Measurements from ENCODE around the gene PCNX3. TPM values are rescaled to one million over a fixed set of nuclear protein-coding genes. Genes with fewer than 3 reads are reported as not detected.

The PCNX3 gene
- polyA plus RNA-seq, 3 donors, result 0.58 to 36.4 (median 1.7) TPM

DNA sequence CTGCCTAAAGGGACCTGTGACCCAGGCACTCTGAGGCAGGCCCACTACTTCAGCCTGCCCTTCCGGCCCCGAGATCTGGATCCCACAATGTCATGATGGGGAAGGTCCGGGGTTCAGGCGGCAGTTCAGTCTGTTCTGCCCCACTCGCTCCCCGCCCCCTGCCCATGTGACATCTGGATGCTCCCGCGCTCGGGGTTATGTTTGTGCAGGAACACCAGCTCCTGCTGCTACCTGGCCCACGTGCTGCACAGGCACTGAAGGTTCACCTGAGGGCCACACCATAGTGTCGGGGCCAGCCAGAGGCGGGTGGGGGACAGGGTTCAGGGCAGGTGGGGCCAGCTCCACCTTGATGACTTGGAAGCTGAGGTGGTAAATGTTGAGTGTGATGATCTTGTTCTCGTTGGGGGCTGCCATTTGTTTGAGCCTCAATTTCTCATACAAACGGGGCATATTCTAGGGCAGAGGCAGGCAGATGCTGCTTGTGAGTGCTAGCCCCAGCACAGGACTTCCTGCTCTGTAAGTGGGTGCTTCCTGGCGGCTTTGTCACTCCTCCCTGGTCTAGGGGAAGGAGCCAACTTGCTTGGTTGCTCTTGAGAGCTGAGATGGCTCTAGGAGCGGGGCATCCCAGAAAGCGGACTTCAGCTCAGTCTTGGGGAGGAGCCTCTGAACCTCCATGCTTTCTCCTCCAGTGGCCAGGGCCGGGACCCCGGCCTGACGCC lies 18.0 kb downstream of the PCNX3 start:
- Histone ChIP-seq H3K79me2 (ENCODE audit: insufficient read depth, low read length) (peaks cover 7% of the 10 kb centered on the region), H3K4me2 (replicated peaks; ENCODE audit: extremely low read depth, low read length, poor library complexity, severe bottlenecking) (no peak overlapping the region), H3K9ac (ENCODE audit: insufficient read depth, low read length, poor library complexity, severe bottlenecking) (no peak overlapping the region), H3K27me3 (ENCODE audit: control insufficient read depth in 2 of 2, insufficient read depth in 2 of 2, low read length in 2 of 2) (no peaks in the 10 kb centered on the region), H4K20me1 (ENCODE audit: insufficient read depth, low read length) (peaks cover 42% of the 10 kb centered on the region), H3K9me3 (replicated peaks in 1 of 2; ENCODE audit: control insufficient read depth in 1 of 2, insufficient read depth in 1 of 2, low read length in 2 of 2) (no peaks in the 10 kb centered on the region), H3K27ac (ENCODE audit: low read depth in 1 of 2, low read length in 2 of 2) (no peak overlapping the region), H3K4me3 (replicated peaks in 1 of 3; ENCODE audit: low read depth in 2 of 3, low read length in 3 of 3) (no peak overlapping the region), H2AFZ (ENCODE audit: insufficient read depth, low read depth, low read length, poor library complexity, severe bottlenecking) (no peak overlapping the region), H3K36me3 (replicated peaks in 1 of 2; ENCODE audit: control insufficient read depth in 1 of 2, insufficient read depth in 2 of 2, low read length in 2 of 2) (peaks cover 65 to 85% of the 10 kb centered on the region in 2 donors), H3K4me1 (ENCODE audit: control insufficient read depth in 1 of 2, insufficient read depth in 2 of 2, low read length in 2 of 2) (peaks cover 6 to 16% of the 10 kb centered on the region in 2 donors)
- WGBS (ENCODE audit: insufficient coverage), result 51% methylated on average over 19 of the region's 20 CpGs
- no peaks in the 10 kb centered on the region for H3K9me3 Mint-ChIP-seq
- H3K27ac Mint-ChIP-seq, result peak overlapping the region in 3 of 7 donors; percentile 19 to 74 (median 68)
- DNase-seq, result no peak
- peaks cover 0 to 1% (median 0%) of the 10 kb centered on the region in 3 donors for H3K27me3 Mint-ChIP-seq (ENCODE audit: low read depth in 3 of 3)
- intact Hi-C loops (cut with micrococcal nuclease), result no loop called here
- no peak overlapping the region for H3K4me3 Mint-ChIP-seq
- TF ChIP-seq, protein P1, sequence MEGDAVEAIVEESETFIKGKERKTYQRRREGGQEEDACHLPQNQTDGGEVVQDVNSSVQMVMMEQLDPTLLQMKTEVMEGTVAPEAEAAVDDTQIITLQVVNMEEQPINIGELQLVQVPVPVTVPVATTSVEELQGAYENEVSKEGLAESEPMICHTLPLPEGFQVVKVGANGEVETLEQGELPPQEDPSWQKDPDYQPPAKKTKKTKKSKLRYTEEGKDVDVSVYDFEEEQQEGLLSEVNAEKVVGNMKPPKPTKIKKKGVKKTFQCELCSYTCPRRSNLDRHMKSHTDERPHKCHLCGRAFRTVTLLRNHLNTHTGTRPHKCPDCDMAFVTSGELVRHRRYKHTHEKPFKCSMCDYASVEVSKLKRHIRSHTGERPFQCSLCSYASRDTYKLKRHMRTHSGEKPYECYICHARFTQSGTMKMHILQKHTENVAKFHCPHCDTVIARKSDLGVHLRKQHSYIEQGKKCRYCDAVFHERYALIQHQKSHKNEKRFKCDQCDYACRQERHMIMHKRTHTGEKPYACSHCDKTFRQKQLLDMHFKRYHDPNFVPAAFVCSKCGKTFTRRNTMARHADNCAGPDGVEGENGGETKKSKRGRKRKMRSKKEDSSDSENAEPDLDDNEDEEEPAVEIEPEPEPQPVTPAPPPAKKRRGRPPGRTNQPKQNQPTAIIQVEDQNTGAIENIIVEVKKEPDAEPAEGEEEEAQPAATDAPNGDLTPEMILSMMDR (IDR thresholded peaks at IDR 0.05), result no peak
- H3K36me3 Mint-ChIP-seq, result peaks cover 45 to 81% of the 10 kb centered on the region in 2 donors
- peaks cover 14% of the 10 kb centered on the region for H3K4me1 Mint-ChIP-seq

GRCh38 chr11:65634109-65634436 lies 18.5 kb downstream of the PCNX3 start:
- 84% methylated on average over 13 of the region's 14 CpGs for WGBS (ENCODE audit: insufficient coverage)
- H3K36me3 ChIP-seq (replicated peaks in 1 of 2; ENCODE audit: control insufficient read depth in 1 of 2, insufficient read depth in 2 of 2, low read length in 2 of 2), result peaks cover 60 to 79% of the 10 kb centered on the region in 2 donors
- Mint-ChIP-seq H3K27me3 (ENCODE audit: low read depth in 3 of 3) (peaks cover 0 to 1% (median 0%) of the 10 kb centered on the region in 3 donors), H3K4me3 (no peak overlapping the region), H3K4me1 (peaks cover 19% of the 10 kb centered on the region), H3K36me3 (peaks cover 41 to 76% of the 10 kb centered on the region in 2 donors), H3K9me3 (no peaks in the 10 kb centered on the region), H3K27ac (peak overlapping the region in 2 of 7 donors; percentile 26 to 68)
- TF ChIP-seq, protein P1 (IDR thresholded peaks at IDR 0.05), result no peak
- H3K9me3 ChIP-seq (replicated peaks in 1 of 2; ENCODE audit: control insufficient read depth in 1 of 2, insufficient read depth in 1 of 2, low read length in 2 of 2), result no peaks in the 10 kb centered on the region
- DNase-seq, result no peak
- H4K20me1 ChIP-seq (ENCODE audit: insufficient read depth, low read length), result peaks cover 47% of the 10 kb centered on the region
- no peak overlapping the region for H2AFZ ChIP-seq (ENCODE audit: insufficient read depth, low read depth, low read length, poor library complexity, severe bottlenecking)
- no peak overlapping the region for H3K4me3 ChIP-seq (replicated peaks in 1 of 3; ENCODE audit: low read depth in 2 of 3, low read length in 3 of 3)
- no peak overlapping the region for H3K4me2 ChIP-seq (replicated peaks; ENCODE audit: extremely low read depth, low read length, poor library complexity, severe bottlenecking)
- H3K27ac ChIP-seq (ENCODE audit: low read depth in 1 of 2, low read length in 2 of 2), result no peak overlapping the region
- H3K9ac ChIP-seq (ENCODE audit: insufficient read depth, low read length, poor library complexity, severe bottlenecking), result no peak overlapping the region
- peaks cover 12% of the 10 kb centered on the region for H3K79me2 ChIP-seq (ENCODE audit: insufficient read depth, low read length)
- no peaks in the 10 kb centered on the region for H3K27me3 ChIP-seq (ENCODE audit: control insufficient read depth in 2 of 2, insufficient read depth in 2 of 2, low read length in 2 of 2)
- H3K4me1 ChIP-seq (ENCODE audit: control insufficient read depth in 1 of 2, insufficient read depth in 2 of 2, low read length in 2 of 2), result peaks cover 12 to 22% of the 10 kb centered on the region in 2 donors
- intact Hi-C loops (cut with micrococcal nuclease), result no loop called here
